Epidermal melanocyte (primary cell): Measurements from ENCODE around the gene ROBO2.
A peak's percentile ranks its signal among the peaks of the same experiment; 100 is the strongest.
"Not testable (repeated sequence)": the region's sequence is repeated elsewhere in the genome, so short reads cannot be mapped to it uniquely, and the experiment has no call there.

ENCODE experiments used
- DNase-seq: peaks from one replicate; pipeline ENCODE4 v3.0.0; 2011; ENCODE audit warnings: low spot score; ENCODE audit not compliant: insufficient read length

Gene ROBO2

DNA sequence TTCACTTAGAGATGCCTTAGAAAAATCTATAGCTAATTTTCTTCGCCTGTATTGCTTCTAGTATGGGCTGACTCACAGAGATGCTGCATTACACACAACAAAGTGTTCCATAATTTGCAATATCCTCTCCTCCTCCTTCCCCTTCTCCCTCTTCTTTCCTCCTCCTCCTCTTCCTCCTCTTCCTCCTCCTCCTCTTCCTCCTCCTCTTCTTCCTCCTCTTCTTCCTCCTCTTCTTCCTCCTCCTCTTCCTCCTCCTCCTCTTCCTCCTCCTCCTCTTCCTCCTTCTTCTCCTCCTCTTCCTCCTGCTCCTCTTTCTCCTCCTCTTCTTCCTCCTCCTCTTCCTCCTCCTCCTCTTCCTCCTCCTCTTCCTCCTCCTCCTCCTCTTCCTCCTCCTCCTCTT lies 370.4 kb downstream of the ROBO2 start:
- not testable (repeated sequence) for DNase-seq

DNA sequence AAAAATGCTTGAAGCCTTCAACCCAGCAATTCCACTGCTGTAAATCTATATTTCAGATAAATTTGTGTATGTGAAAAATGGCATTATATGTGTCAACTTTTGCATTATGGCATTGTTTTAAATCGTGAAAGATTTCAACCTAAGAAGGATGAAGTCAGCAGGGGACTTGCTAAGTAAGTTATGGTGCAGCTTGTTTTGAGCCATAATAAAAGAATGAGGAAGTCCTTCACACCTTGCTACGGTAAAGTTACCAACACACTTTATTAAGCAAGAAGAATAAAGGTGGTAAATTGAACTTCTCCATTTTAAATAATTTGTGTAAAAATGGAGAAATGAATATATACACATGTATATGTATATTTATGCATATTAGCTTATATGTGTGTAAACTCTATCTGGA lies 371.4 kb downstream of the ROBO2 start:
- no peak for DNase-seq

DNA sequence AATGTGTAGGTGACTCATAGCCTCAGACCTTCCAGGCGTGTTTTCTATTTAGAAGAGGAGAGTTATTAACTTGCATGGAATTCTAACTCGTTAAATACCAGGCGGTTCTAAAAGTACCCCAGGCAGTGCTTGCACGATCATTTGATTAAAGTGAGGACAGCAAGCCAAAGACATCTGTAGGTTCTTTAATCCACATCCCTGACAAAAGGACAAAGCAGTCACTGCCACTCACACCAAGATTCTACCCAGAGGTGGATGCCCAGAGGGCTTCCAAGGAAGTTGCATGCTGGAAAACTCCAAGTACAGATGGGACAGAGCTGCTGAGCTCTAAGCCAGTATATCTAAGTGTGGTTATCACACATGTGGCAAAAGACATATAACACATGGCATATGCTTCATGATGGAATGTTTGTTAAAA lies 372.1 kb downstream of the ROBO2 start:
- DNase-seq: no peak

DNA sequence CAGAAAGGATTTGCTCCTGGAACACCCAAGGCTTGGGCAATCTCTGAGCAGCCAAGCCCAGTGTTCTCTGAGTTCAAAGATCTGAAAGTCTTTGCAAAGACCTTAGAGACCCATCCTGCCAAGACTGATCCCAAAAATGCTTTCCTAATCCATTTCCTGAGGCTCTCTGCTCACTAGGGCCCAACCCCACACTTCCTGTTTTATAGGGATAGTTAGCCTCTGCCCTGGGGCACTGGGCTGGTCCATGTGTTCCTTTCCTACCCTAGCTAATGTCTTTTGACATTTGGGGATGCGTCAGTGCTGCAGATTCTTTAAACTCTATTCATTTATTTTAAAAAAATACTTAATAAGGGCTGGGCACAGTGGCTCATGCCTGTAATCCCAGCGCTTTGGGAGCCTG lies 372.7 kb downstream of the ROBO2 start:
- no peak for DNase-seq

DNA sequence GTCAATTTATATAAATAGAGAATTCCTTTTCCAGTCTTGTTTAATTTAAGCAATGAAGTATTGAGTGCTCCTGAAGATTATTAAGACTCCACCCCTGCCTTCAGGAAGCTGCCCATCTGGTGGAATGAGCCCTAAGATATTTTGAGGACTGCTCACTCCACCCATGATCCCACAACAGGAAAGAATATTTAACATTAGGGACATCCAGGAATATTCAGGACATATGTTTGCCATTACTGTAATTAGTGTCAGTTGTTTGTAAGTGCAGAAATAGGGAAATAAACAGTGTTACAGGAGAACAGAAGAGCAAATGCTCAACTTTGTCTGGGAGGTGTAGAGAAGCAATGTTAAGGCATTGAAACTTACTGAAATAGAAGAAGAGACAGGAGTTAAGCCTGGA lies 375.0 kb downstream of the ROBO2 start:
- DNase-seq: no peak

DNA sequence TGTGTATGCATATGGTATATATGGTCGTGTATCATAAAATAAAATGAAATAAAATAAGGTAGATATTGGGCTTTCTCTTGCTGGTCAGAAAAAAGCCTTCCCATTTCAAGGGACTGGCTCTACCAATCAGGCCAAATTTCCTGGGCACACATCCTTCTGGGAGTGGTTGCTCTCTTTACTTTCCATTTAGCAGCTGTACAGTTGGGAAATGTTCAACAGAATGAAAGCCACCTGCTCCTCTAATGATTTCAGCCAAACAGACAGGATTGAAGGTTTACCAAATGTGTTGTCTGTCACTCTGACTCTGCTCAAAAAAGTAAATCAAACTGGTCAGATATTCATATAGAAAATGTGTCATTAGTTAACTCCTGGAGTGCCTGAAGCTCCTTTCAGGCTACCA lies 380.4 kb downstream of the ROBO2 start:
- DNase-seq: no peak

DNA sequence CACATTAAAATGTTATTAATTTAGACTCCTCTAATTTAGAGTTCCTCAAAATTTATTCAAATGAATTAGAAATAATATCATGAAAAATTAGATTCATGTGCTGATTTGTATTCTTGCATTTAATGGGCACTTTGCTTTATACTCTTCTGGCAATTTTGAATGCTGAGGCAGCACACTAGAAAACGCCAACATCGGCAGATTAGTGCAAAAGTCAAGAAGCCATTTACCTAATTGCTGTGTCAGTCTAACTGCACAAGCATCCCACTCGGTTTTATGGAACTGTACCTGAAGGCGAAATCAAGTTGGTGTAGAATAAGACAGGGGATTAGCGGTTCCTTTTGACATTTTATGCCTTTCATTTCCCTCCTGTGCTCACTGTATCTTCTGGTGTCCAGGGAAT lies 382.0 kb downstream of the ROBO2 start:
- DNase-seq: no peak

DNA sequence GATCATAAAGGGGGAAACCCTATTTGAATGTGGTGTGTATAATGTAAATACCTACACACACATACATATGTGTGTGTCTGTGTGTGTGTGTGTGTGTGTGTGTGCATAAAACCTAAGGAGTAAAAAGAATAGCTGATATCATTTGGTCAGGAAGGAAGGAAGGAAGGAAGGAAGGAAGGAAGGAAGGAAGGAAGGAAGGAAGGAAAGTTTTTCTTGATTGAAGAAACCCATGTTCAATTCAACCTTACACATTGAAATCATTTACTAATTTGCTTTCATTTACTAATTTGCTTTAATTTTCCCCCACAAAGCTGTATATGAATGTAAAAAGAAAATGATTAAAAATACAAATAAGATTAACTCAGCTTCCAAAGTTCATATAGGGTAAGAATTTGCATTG lies 386.6 kb downstream of the ROBO2 start:
- no peak for DNase-seq

DNA sequence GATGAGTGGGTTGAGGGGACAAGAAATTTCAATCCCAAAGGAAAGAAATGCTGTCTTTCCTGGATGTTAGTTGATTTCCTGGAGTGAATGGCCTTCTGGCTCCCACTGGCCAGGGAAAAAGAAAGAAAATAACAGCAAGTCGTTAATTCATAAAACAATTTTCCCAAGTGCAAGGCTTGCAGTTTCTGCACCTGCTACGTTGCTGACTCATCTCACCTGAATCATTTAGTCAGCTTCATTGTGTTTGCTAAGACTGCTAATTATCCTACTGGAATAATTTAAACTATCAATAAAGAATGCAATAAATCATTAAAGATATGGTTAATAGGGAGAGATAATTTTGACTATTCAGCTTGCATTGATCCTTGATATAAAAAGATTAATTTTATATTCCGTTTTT lies 387.6 kb downstream of the ROBO2 start:
- no peak for DNase-seq

DNA sequence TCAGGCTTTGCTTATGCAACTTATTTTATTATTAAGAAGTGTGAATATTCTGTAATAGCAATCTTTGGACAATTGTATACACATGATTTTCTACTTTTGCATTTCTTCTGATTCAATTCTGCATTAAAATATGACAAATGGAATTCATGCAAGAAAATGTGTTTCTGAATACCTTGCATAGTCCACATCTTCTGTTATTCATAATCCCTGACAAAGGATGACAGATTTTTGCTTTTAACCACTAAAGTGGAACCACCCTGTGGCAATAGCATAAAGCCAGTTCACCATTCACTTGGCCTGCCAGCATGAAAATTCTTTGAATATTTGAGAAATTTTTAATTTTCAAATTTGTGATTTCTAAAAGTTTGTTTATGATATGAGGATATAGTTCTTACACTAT lies 397.0 kb downstream of the ROBO2 start:
- no peak for DNase-seq

DNA sequence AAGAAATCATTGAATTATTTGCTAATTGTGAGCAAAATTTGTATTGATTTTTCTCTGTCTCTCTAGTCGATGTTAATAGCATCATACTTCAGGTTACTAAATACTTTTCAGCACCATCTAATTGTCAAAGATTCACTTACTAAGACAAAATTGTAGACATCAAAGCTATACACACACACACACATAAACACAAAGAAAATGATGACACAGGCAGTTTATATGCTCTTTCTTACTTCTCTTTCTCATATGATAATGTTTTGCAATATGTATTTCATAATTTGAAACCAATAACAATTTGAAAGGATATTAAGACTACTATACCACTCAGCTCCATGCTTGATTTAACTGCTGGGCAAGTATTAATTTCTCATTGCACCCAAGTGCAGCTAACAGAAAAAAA lies 406.2 kb downstream of the ROBO2 start:
- no peak for DNase-seq

DNA sequence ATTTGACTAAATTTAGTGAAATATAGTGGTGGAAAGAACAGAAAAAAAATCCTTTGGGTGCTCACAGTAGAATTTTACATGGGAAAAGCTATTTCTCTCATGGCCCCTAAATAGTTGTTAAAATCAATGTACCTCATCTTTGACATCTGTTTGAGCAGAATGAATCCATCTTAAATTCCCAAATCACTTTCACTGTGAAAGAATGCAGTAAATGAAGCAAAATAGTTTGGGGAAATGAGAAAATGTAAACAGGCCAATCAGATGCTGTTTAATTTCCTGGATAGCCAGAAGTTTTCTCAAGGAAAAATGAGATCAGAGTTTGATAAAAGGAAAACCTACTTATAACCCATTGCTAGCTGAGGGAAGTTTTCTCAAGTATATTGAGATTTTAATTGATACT lies 406.9 kb downstream of the ROBO2 start:
- no peak for DNase-seq

DNA sequence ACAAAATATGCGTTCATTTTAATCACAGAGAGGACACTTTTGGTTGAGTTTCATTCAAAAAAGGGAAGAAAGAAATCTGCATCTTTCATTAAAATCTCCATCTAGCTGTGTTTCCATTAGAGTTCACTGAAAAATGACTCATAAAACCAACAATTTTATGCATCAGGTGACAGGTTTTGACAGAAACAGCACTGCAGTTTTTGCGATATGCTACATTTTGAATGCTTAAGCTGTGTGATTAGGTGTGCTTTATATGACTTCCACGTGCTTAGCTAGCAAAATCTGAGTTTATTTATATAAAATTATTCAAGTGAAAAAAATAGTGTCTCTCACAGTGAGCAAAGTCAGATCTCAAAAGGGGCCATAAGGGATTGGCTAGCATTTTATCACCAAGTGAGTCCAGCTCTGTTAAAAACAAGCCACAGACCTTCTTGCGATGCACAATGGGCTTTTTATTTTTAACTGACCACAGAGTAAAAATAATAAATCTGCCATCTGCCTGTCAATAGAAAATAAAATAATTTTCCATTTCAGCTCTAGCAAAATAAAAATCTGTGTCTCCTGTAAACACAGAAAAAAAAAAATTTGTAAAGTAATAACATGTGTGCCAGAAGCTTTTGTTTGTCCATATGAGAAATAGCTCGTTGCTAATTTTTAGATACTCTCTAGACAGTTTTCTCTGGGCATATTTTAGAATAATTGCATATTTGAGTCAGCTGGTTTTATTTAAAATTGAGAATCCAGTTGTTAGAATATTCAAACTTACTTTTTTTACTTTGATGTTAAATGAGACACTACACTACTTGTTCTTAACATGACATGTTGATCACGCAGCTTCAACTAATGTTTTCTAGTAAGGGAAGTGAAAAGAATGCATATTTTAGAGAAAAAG lies 409.8 kb downstream of the ROBO2 start:
- peak; percentile 24 for DNase-seq

DNA sequence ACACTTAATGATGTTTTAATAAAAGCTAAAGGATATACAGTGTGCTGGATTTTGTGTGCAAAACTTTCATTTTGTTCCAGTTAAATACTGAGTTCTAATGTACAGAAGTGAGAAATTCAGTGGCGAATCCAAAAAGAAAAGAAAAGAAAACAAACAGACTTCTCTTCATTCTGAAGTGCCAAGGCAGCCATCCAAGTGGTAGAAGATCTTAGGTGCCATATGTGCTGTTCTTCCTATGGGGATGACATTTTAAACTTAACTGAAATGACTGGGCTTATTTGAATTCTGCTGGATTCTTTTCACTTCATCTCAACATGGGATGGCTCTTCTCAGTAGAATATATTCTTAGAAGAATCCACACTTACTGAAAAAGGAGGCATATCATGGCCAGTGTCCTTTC lies 416.5 kb downstream of the ROBO2 start:
- DNase-seq: no peak

DNA sequence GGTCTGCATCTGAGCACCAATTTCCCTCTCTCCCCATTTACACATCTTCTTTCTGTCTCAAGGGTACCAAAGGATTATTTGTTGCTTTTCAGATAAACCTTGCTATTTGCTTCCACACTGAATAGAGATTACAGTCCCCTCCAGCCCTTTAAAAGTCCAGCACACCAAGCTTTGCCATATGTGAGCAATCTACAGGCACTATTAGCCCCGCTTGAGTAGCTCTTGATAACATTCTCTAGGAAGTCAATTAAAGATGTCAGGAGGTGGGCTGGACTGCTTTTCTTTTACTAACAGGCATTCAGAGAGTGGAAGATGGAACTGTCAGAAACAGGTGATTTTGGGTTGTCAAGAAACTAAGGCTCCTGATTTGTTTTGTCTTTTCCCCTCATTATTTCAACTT lies 417.0 kb downstream of the ROBO2 start:
- DNase-seq: no peak

DNA sequence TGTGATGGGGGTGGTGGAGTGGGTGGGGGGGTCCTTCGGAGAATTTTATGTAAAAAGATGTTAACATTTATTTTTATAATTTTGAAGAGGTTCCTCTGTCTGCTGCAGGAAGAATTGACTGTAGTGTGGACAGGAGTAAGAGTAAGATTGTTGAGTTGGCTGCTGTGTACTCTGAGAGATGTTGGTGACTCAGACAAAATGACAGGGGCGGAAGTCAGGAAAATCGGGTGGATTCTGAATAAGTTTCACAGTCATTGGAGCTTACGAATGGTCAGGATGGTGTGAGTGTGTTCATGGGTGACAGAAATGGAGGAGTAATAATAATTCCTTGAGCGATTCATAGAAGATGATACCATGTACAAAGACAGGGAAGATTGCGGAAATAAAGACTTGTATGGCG lies 420.0 kb downstream of the ROBO2 start:
- DNase-seq: no peak

DNA sequence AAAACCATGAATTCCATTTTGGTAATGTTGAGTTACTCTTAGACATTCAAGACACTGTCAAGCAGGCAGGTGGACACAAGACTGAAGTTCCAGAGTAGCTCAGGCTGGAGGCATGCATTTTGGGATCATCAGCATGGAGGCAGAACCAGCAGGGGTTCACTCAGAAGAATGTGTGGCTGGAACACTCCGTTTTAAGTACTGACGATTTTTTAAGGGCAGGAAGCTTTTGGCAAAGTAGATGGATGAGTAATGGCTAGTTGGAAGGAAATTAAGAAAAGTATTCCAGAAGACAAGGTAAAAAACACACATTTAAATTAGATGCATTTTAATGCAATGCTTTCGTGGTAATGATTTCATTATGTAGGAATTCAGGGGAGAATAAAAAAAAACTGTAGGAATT lies 420.4 kb downstream of the ROBO2 start:
- no peak for DNase-seq

DNA sequence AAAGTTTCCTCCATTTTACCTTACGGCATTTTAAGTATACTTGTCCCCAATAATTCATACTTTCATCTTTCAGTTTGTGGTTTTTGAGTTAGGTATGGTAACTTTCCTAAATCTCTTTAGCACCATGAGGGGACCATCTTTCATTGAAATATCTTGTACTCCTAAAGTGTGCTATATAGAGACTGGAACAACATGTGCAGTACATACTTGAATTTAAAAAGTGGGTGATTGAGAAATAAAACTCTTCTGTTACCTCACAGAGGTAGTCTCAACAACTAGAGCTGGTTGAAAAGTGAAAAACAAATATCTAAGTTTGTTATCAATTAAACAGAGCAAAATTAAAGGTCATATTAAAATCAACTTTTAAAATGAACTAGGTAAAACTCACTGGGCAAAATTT lies 423.1 kb downstream of the ROBO2 start:
- DNase-seq: no peak

DNA sequence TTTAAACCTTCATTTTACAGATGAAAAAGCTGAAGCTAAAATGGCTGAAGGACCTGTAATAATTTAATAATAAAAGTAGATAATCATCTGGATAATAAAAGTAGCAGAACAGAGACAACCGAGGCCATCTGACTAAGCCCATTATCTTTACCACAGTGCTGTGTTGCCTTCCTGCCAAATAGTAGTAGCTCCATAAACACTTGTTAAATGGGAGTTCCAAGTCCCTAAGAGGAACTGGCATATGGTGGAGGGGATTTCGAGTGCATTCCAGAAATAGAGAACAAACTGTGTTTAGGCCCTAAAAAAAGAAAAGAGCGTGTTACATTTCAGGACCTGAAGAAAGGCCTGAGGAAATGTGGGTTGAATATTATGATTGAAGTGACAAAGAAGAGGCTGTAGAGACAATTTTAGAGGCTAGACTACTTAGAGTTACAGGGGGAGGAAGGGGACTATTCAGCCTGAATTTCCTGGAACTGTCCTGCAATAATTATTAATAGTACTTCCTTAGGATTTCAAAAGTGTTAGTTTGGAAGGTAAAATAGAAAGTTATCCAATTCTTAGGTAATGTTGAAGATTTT lies 424.3 kb downstream of the ROBO2 start:
- no peak for DNase-seq

DNA sequence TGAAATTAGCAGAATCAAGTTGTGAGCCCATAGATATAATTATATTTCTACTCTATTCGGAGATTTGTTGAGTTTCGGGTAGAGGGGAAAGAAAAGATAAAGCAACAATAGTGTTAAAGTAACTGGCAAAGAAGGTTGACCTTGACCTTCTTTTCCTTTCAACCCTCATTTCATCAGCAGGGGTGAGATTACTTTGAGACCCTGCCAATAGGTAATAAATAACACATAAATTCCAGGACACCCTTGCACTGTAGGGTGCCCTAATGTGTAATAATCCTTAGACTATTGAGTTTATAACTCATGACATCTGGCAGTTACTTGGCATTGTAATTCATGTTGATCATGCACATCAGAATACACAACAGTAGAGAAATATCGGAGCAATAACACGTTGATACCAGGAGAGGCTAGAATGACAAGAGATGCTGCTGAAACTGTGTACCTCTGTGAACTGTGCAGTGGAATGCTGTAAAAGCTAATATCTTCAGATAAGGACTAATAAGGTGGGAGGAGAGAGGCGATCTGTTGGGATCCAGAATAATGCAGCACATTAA lies 426.7 kb downstream of the ROBO2 start:
- DNase-seq: no peak

DNA sequence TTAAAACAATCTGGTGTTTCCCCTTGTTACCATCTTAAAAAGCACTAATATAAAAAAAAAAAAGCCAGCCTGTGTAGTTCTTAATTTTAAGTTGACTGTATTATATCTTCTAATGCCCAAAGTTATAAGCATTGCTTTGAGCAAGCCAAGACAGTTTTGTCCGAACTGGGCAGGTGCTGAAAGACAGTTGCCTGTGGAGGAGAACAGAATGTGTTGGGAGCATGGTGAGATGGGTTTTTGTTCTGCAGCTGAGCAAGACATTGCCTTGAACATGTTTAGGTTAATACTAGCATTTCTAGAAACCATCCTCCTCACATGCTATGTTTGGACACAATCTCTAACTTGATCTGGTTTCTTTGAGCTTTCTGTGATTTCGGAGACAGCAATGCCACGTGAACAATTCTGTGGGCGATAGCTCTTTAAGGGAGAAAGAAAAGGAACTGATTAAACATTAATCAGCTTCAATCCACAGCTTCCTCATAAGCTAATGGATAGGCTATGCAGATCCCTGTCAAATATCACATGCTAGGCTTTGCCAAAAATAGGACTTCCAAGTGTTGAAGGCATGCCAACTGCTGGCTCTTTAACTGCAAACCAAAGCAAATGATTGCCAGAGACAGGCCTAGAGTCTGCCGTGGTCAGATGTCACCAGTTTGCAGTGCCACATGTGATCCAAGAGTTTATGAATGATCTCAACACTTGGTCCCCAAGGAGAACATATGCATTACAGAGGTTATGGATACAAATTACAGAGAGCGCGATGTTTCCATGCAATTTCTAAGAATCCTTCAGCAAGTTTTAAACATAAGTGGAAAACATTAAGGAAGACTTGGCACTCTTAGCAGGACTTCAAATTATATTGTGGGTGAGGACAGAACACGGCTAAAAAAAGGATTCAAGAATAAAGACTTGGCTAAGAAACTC lies 428.1 kb downstream of the ROBO2 start:
- no peak for DNase-seq

DNA sequence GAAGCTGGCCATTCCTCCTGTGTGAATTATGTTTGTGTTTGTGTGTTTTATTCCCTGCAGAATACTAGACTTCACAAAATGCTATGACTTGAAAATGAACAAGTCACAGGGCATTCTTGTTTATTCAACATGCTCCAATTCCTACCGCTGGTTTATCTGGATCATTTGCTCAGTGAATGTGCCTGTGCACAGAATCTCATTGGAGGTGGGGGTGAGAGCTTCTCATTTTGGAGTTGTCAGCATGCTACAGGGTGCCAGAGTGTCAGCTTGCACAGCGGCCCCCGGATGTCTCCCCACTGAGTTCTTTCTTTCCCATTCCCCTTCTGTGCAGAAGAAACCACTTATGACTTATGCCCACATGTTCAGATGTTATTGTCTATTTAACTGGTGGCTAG lies 428.7 kb downstream of the ROBO2 start:
- DNase-seq: no peak
